GM18519 (cell line): Measurements from ENCODE around the gene KLHL6.
"Not testable (repeated sequence)": the region's sequence is repeated elsewhere in the genome, so short reads cannot be mapped to it uniquely, and the experiment has no call there.

ENCODE experiments used
- ATAC-seq: cut with Tn5 transposase; IDR thresholded peaks from one replicate; pipeline ENCODE4 v1.9.1; 2021; ENCODE audit warnings: mild to moderate bottlenecking, moderate library complexity; ENCODE audit not compliant: unreplicated experiment, low FRiP score

Gene KLHL6

GRCh38 chr3:183490211-183490601 lies 65.3 kb downstream of the KLHL6 start:
- ATAC-seq = no peak

DNA sequence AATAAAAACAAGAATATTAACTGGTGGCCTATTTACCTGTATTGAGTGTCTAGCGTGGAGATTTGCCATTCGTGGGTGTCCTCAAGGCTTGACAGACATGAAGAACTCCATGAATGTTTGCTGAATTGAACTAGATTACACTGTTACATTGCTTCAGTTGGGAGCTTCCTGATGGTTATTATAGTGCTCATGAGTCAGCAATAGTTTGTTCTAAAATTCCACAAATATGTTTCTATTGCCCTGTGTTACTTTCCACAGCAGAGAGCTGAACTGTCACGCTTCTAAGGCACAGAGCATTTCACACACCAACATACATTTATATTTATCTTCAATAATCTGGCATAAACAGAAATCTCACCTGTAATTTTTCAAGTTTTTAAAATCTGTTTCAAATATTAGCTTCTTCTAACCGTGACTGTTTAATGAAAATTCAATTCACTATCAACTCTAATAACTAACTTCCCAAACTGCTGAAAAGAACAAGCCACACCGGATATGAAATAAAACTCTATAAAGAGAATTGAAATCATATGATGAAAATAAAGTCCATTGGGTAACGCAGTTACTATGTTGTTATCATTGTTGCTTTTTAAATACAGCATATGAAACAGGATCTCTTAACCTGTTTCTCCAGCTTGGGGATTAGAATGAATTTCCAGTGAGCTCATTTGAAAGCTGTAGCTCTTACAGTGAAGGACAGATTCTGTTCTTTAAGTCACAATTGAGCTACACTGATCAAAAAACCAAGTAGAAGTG lies 65.9 kb downstream of the KLHL6 start:
- ATAC-seq = no peak

- ATAC-seq = no peak
These were observed 67.2 kb downstream of the KLHL6 start for GRCh38 chr3:183488343-183488742.

DNA sequence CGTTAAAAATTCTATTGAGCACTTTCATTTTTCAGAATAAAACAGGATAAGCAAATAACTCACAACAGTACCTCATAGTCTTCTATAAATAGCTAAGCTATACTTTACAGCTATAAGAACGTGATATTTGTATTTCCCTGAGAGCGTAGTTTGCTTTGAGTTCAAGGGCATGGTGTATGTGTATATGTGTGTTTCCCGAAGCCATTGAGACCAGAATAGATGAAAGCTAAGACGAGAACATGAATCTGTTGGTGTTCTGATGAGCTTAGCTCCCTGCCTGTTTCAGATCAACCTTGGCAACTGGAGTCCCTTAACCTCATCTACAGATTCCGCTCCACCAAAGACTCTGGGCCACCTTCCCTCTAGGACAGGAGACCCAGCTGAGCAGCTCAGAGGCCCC lies 67.6 kb downstream of the KLHL6 start:
- ATAC-seq = no peak

DNA sequence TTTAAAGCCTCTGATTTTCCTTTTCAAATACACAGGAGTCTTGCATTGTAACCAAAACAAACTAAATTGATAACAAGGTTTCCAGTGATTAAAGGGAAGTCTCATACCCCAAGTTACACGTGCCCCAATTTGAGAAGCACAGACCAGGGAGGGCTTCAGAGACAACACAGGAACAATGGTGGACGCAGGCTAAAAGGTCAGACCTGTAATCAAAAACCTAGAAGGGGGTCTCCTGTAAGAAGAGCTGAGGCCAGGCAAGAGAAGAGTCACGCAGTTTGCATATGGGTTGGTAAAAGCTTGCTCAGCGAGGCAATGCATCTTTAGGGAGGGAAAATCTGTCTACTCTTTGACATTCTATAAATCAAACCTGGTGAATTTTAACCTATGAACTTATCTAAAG lies 68.5 kb downstream of the KLHL6 start:
- no peak for ATAC-seq

DNA sequence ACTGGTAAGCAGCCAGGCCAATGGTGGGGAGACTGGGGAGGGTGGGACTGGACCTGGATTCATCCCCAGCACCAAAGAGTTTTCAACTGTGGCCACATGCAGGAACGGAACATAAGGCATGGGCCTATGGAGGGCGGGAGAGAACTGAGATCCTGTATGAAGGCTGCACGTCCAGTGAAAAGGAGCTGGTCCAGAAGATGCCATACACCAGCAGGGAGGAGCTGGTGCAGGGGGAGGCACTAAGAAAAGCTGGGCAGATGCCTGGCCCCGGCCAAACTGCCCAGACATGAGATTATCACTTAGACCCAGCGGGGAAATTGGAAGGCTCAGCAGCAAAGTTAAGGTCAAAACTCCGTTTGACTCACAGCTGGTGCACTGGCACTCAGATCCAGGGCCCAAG lies 69.0 kb downstream of the KLHL6 start:
- no peak for ATAC-seq

DNA sequence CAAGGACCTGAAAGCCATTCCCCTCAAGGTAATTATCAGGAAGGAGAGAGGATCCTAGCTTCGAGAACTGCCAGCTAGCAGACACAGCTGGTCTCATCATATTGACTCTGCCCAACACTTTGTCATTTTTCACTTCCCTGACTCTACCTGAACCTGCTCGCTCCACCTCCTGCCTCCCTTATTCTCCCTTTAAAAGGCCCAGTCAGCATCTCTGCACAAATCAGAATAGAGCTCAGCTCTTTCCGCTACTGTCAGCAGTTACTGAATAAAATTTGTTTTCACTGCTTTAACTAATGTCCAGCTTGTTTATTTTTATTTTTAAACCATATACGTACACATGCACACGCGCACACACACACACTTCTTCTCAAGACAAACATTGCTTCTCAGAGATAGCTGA lies 69.9 kb downstream of the KLHL6 start:
- no peak for ATAC-seq

DNA sequence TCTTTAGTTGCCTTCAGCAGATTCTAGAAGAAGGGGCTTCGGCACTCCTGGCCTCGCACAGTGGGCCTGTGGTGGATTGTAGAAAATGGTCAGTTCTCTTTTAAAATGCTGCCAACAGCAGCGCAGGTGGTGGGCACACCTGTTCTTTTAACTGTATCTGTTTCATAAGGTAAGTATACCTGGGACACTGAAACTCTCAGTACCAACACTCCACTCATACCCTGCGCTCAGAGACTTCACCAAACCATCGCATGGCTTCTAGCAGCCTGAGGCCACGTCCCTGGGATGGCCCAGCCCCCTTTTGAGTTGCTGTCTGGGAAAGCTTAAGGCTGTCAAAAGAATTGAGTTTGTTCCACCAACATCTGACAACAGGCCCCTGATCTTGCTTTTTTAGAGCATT lies 70.4 kb downstream of the KLHL6 start:
- ATAC-seq = no peak

GRCh38 chr3:183484431-183485075 lies 71.0 kb downstream of the KLHL6 start:
- ATAC-seq = no peak

DNA sequence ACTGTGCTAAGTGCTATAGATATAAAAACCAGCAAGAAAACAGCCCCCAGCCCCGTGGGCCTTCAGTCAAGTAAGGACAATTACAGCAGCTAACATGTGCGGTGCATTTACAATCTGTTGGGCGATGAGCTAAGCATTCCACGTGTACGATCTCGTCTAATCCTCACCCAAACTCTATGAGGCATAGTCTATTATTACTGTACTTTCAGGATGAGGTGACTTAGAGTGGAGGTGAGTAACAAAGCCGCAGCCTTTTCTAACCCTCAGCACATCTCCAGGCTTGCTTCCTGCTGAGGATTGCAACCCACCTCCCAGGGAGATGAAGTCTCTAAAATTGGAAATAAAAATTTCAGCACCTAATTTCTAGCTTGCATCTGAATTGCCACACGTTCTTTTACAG lies 73.9 kb downstream of the KLHL6 start:
- ATAC-seq = no peak

- no peak for ATAC-seq
These were observed 77.0 kb downstream of the KLHL6 start for GRCh38 chr3:183478501-183478900.

- no peak for ATAC-seq
These were observed 77.6 kb downstream of the KLHL6 start for GRCh38 chr3:183477801-183478456.

DNA sequence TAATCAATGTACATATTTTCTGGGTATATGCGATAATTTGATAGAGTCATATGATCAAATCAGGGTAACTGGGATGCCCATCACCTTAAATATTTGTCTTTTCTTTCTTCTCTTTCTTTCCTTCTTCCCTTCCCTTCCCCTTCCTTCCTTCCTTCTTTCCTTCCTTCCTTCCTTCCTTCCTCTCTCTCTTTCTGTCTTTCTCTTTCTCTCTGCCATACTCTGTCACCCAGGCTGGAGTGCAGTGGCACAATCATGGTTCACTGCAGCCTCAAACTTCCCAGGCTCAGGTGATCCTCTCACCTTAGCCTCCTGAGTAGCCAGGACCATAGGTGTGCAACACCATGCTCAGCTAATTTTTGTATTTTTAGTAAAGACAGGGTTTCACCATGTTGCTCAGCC lies 79.7 kb downstream of the KLHL6 start:
- not testable (repeated sequence) for ATAC-seq

DNA sequence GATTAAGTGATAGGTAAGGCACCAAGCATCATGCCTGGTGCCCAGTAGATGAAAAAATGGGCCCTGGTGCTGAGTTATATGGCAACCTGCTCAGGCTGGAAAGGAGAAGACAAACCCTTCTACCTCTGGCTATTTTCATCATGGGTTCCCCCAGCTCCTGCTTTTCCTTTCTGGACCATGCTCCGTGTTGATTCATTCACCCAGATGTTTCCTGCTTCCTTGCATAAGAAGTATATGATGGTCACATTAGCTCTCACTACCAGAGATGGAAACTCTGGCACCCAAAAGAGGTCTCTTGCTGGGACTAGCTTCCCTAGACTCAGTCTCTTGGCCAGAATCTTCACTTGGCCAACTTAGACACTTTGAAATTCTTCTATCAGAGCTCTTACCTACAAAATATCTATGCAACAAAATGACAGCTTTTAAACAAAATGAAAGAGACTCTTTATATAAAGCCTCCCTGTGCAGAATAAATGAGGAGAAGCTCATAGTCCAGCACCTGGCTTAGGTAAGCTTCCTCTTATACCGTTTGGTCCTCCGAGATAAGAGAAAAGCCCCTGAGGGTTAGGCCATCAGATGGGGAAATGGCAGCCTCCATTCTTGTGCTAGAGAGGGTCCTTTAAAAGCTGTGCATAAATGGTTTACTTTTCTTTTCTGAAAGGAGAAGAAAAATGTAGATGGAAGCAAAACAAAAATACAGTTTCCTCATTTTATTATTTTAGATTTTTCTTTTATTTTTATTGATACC lies 80.3 kb downstream of the KLHL6 start:
- ATAC-seq = no peak

- no peak for ATAC-seq
These were observed 81.5 kb downstream of the KLHL6 start for GRCh38 chr3:183473969-183474368.

DNA sequence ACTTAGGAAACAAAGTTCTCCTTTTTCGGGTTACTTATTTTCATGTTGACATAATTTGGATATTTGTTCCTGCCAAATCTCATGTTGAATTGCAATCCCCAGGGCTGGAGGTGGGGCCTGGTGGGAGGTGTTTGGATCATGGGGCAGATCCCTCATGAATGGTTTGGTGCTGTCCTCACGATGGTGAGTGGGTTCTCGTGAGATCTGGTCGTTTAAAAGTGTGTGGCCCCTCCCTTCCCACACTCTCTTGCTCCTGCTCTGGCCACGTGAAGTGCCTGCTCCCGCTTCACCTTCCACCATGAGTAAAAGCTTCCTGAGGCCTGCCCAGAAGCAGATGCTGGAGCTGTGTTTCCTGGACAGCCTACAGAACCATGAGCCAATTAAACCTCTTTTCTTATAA lies 83.4 kb downstream of the KLHL6 start:
- no peak for ATAC-seq

DNA sequence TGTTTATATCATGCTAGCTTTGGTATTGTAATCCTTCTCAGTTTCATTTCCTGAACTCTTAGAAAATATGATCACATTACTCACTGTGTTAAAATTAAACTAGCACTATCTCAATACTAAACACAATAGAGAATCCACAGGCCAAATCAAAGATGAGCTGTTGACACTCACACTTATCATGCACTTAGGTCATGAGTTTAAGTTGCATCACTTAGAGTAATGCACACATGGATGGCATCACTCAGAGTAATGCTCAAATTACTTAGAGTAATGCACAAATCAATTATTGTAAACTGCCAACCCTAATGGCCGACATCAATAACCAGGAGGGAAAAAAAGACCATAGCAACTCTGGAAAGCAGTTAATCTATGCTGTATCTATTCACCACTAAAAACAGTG lies 87.1 kb downstream of the KLHL6 start:
- ATAC-seq = no peak

GRCh38 chr3:183466575-183466974 lies 88.9 kb downstream of the KLHL6 start:
- ATAC-seq = no peak

DNA sequence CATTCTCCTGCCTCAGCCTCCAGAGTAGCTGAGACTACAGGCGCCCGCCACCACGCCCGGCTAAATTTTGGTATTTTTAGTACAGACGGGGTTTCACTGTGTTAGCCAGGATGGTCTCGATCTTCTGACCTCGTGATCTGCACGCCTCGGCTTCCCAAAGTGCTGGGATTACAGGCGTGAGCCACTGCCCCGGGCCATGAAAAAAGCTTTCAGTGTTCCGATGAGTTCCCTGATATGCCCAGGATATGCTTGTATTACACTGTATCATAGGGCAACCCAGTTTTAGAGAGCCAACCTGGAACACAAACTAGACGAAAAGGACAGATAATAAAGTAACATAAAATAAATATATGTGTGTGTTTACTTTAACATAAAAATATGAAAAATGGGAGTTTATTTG lies 89.8 kb downstream of the KLHL6 start:
- not testable (repeated sequence) for ATAC-seq

- ATAC-seq = no peak
These were observed 91.0 kb downstream of the KLHL6 start for GRCh38 chr3:183464480-183464879.
